SKM-1 treated with dmso at 0.1 percent for 144 hours (cell line): ENCODE results near the gene PTPN3.

Experiments
- DNase-seq: peaks from one replicate; lab custom pipeline; 2025; ENCODE audit not compliant: unreplicated experiment; lab: John Stamatoyannopoulos, UW

The PTPN3 gene

DNA sequence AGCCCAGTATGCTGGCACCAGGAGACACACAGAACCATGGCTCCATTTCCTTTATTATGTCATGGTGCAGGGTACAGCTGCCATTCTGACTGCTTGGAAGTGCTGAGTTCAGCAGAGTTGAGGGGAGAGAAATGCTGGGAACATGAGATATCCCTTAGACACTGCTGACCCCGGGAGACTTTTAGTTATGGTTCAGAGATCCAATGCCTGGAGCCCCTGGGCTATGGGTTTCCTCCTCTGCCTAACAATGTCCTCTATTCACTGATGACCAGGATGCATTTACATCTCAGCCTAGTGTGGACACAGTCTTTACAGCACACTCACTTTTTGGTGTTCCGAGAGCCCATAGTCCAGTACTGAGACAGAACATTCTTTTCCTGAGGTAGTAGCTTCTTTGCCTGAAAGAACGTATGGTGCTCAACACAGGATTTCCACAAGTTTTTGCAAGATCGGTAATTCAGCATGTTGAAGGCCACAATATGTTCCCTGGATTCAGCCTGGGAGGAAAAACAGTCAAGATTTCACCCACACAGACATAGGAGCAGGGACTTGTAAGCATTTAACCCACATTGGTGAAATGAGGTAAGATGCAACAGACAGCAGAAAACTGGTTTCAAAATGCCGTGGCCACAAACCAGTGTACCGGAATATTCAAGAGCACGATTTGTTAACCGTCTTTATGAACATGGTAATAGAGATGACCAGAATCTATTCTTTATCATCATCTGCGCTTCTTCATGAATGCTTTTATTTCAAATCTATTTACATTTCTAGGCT, 71.3 kb downstream of the PTPN3 start:
- no peak for DNase-seq

DNA sequence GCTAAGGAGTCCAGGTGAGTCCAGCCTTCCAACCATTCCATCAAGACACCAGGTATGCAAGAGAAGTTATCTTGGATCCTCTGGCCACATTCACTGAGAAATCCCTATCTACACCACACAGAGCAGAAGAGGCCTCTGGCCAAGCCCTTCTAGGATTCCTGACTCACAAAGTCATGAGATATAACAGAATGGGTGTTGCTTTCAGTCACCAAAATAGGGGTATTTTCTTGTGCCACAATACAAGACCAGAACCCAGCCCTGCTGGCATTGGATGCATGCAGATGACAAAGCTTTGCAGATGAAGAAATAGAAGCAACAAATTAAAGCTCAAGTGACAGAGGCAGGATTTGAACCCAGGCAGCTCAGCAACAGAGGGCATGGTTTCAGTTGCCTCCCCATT, 73.5 kb downstream of the PTPN3 start:
- DNase-seq, result no peak

DNA sequence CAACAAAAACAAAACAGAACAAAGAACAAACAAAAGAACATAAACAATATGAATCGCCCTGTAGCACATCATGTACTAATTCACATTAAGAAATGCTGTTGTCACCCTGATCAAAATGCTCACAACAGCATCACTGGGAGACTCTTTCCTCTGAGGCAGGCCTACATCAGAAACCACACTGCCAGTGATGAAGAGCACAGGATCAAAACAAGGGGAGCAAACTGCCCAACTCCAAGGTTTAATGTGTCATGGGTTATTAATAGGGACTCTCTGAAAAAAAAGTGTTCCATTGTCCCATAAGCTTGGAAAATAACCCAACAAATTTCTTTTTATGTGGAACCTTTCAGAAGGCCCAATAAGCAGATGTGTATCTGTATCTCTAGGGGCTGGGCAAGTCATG, 74.2 kb downstream of the PTPN3 start:
- DNase-seq, result no peak

DNA sequence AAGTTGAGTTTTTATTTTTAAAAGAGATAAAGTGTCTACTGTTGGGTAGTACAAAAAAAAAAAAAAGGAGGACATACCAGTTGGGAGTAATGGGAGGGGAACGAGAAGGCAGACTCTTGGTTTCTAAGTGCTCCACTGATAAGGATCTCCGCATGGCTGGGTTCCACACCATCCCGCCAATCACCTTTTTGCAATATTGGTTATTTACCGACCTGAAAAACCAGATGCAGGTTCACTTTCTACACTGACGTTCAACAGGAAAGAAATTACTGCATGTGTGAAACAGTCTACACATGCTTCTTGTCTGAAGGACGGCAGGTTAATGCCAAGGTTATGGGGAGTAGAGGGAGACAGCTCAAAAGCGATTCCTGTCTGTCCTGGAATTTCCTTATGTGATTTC, 75.5 kb downstream of the PTPN3 start:
- no peak for DNase-seq

DNA sequence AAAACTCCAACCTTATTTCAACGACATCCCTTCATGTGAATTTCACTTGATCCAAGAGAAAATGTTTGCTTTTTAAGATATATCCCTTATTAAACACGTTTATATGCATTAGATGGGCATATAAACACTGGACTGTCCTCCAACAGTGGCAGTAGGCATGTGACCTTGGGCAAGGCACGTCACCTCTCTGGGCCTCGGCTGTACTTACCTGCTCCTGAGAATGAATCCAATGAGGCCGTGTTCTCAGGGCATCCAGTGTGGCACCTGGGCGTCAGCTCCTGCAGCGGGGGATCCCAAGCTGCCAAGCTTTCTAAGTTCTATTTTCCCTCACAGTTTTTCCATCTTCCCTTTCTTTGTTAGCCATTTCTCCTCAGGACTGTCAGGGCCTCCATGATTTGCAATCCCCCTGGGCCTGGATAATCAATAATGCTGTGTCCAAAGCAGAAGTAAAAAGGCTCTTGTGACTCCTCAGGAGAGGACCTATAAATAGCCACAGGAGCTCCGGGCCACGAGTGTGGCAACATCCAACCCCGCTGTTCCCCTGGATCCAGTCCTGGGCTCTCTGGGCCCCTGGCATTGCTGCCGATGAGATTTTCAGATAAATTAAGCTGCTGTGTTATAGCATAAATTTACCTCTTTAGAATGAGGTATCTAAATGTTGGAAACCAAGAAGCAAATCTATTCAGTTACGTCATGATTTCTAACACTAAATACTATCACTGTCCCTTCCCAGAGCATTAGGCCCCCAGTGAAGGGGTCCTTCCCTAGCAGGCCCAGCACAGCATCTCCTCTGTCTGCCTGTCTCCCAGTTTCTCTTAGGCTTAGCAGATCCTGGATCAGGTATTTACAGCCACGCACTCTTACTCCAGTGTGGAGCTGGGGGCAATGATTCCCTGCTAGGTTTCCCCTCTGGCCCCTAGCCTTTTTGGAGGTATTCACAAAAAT, 76.8 kb downstream of the PTPN3 start:
- DNase-seq, result no peak

DNA sequence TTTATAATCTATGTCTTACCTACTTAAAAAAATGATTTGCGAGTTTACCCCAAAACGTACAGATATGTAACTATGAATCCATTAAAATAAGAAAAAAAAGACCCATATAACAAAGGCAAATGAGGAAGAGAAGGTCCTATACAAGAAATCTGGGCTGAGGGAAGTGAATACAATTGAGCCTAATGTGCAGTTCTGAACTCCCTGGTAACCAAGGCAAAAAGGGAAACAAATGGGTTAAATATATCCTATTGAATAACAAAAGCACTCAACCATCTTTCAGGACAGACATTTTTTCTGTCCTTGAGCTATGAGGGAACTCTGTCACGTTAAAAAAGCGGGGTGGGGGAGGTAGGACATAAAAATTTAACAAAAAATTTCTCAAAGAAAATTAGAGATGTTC, 78.6 kb downstream of the PTPN3 start:
- no peak for DNase-seq

DNA sequence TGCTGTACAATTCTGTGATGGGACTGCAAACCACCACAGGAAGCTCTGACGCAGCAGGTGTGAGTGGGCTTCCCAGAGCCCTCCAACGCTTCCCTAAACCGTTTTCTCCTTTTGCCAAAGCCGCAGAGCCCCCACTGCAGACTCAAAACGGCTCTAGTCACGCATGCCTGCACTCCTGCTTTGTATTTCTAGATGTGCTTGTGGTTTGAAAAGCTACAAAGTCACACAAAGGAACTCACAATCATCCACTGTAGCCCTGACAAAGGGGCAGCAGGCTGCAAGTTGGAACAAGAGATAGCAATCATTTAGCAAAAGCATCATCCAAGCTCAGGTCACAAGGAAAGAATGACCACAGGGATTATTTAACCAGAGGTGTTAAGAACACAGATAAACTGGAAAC, 79.3 kb downstream of the PTPN3 start:
- no peak for DNase-seq

DNA sequence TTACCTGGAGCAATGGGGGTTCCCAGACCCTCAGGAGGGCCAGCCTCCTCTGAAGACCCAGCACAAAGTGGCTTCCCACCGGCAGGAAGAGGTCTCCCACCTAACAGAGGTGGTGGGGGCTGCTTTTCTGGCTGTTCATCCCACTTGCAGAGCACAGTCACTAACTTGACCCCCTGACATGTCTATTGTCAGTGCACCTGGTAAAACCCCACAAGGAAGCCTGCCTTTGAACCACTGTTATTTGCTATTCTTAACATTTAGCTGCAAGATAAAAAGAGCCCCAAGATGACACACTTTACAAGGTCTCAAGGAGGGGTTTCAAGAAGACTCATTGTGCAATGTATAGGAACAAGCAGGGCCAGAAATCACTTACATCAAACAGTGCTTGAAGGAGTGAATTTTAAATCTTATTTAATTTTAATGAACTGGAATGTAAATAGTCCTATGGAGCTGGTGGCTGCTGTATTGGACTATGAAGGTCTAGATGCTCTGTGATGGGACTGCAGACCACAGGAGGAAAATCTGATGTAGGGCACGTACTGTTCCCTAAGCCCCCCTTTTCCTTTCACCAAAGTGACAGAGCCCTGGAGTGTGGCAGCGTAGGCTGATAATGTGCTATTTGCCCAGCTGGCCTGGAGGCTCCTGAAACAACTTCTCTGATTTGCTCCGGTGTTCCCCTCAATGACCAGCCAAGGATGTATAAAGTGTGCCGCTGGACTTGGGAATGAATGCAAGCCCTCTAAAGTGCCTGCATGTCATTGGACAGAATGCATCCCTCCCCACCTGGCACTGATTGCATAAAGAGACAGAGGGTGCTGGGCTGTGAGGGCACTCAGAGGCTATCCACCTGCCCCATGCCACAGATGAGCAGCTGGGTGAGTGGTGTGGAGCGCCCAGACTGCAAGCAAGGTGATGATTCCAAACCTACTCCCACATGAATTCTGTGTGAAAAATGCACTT, 80.2 kb downstream of the PTPN3 start:
- no peak for DNase-seq

DNA sequence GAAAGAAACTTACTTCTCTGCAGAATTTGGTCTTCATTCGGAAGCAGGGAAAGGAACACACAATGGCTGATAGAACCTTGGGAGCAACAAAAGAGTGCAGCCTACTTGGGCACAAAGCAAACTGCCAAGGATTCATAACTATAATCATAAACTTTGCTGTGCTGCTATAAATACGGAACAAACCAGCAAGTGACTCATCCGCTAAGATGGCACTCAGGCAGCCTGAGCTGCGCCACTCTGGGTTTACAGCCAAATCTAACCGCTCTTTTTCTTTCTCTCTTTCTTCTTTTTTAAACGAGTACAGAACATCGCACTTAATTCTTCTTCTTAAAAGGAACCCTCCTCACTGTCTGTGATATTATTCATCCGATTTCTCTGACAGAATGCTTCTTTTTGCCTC, 81.1 kb downstream of the PTPN3 start:
- no peak for DNase-seq

DNA sequence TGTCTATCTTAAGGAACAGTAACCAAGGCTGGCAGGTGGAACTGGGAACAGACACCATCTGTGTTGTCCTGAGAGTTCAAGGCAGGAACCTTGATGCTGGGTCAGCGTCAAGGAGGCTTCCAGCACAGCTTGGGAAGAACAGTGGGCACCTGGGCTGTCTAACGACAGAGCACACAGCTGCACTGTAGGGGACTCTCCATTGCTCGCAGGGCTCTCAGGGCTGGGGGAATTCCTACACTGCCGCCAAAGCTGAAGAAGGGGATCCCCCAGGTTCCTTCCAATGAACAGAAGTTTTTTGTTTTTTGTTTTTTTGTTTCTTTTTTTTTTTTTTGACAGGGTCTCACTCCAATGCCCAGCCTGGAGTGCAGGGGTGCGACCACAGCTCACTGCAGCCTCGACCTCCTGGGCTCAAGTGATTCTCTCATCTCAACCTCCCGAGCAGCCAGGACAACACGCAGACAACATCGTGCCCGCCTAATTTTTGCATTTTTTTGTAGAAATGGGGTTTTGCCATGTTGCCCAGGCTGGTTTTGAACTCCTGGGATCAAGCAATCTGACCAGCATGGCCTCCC, 81.9 kb downstream of the PTPN3 start:
- DNase-seq, result no peak

DNA sequence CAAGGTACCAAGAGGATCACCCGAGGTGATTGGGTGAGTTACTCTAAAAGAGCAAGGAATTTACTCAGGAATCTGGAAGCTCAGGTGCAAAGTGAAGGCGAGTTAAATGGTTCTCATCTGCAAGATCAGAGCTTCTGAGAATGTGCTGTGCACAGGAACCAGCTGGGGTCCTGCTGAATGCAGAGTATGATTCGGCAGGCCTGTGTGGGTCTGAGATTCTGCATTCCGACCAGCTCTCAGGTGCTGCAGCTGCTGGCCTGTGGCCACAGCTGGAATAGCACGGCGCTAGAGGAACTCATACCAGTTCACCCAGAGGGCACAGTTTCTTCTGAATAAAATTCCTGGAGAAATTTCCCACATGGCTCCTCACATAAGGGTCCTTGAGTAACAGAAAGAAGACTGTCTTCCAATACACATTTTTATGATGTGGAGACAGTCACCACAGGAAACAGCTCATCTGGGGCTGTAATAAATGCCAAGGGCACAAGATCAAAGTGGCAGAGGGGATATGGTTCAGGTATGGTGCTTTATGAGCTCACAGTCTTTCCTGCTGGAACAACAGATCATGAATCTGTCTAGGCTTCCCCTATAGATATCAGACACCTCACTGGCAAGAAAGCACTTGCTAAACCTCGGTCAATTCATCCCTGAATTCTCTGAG, 83.9 kb downstream of the PTPN3 start:
- no peak for DNase-seq

DNA sequence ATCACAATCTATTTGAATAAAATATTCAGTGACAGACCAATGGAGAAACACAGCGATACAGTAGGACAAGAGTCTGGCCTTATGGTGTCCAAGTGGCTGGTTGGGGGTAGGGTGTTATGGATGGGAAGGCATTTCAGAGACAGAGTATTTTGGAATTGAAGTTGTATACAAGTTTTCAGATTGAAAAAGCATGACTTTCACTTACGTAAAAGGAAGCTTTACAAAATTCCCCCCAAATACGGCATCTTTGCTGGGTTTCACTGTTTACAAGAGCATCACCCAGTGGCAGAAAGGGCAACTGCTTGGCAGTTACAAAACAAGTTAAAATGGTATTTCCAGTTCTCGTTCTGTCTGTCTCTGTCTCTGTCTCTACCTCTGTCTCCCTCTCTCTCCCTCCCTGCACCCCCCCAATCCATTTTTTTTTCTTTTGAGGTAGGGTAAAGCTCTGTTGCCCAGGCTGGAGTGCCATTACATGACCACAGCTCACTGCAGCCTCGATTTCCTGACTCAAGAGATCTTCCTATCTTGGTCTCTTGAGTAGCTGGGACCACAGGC, 86.2 kb downstream of the PTPN3 start:
- DNase-seq, result peak; percentile 15

DNA sequence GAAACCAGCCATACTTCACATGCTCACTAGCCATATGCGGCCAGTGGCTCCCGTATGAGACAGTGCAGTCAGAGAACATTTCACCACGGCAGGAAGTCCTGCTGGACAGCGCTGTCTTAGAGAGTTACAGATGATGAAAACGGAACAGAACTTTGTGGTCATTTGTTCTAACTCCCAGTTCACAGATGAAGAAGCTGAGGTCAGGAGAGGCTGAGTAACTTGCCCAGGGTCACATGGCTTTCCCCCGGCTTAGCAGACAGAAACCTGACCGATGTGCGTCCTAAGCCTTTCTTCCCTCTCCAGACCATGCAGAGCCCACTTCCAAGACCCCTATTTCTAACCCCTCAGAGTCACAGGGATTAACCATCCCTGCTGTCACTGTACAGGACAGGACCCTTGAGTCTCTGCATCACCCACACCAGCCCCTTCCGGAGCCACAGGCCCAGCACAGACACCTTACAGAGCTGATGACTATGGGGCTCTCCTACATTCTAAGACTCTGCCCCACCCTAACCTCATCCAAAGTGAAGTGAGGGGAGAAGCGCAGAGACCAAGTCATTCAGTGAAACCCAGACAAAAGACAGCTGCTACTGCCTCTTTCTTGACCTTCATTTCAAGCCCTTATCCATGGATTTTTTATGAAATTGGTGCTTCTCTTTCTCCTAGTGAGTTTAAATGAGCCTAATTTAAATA, 86.9 kb downstream of the PTPN3 start:
- DNase-seq, result no peak

DNA sequence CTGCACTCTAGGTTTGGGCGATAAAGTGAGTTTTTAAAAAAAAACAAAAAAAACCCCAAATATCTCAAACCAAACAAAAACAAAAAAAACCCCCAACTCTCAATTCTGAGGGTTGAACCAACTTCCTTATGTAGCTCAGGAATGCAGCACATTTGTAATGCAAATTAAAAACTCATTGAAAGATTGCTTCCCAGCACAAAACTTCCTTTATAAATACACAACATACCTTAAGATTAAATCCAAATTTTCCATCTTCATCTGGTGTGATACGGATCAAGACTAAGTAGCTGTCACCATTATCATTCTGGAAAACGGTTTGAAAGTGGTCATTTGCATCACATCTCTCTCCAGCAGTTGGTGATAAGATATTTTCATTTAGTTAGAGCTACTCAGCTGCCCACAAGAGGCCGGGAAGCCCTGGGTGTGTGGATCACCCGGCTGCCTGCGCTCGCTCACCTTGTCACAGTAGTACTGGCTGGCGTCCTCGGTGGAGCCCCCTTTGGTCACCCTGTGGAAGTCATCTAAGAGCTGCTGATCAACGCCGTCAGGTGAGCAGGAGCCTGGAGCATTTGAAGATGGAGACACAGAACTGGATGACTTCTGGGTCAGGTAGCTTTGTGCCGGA, 88.2 kb downstream of the PTPN3 start:
- DNase-seq, result no peak

DNA sequence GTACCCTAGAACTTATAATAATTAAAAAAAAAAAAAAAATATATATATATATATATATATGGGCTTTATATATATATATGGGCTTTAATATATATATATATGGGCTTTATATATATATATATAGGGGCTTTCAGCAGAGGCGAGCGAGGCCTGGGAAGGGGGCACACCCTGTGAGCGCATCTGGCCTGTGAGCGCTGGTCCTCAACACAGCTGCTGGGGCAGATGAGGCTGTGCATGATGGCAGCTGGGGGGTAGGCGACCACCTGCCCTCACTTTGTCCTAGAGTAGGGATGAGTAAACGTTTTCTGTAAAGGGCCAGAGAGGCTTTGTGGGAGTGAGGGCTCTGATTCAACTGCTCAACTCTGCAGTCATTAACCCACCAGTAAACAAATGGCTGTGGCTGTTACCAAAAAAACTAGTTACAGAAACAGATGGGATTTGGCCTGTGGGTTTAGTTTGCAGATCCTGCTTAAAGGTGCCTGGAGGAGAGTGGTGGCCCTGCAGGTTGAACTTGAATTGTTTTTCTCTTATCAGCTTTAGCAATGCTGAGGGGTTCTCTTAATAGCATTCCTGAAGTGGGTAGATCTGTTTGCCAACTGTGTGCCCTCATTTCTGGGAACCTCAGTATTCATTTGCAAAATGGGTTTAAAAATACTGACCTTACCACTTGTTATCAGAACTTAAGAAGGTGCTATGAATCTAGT, 89.2 kb downstream of the PTPN3 start:
- DNase-seq, result no peak

DNA sequence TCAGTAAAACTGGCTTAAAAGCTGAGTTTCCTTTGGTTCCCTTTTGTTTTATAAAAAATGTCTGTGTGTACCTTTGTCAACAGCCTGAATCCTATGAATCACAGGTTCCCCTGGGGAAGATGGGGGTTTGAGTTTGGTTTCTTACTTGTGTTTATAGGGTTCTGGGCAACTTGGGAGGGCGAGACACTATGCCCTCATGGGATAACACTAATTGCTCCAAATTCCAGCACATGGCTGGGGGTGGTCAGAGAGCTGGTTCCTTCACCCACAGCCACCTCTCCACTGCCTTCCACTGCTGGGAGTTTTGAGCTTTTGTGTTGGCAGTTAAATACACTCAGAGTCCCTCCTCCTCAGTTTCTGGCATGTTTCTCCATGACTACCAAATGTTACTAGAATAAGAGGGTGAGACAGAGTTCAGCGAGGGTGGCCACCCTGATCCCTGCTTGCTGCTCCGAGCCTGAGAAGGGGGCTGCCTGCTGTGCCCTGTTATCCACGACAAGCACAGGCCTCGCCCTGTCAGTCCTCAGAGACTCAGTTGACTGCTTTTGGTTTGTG, 94.3 kb downstream of the PTPN3 start:
- DNase-seq, result no peak

DNA sequence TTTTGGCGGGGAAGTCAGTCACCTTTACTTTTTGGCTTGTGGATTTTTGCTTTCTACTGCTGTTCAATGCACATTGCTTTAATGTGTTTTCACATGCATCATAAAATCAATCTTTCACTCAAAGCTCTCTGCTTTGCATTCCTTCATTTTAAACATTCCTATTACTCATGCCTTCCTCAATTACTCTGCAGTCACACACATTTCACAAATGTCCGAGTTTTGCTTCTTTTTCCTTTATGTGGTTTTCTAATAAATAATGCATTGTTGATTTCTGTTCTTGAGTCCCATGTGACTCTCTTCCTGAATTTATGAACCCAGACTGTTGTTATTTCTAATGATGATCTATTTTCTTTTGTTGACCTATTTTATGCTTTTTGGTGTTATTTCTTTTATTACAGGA, 95.0 kb downstream of the PTPN3 start:
- DNase-seq, result no peak

DNA sequence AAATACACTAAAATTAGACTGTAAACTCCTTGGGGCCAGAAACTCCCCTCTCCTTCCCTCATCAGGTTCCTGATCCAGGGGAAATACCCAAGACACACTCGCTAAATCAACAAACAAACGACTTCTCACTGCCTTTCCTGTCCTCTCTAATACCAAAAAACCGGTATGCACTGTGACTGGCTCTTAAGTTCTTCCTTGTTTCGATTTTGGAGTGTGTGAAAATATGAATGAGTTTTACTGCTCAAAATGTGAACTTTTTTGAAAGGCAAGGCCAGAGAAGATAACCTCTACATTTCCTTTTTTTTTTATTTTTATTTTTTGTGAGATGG, 96.2 kb downstream of the PTPN3 start:
- DNase-seq, result no peak
